Measurements from ENCODE around the gene SMIM21.

SMIM21 gene

GRCh38 chr18:75421656-75422055, 5.8 kb downstream of the SMIM21 start:
- DNase-seq, result no peak

- peak; percentile 65 for DNase-seq
Measured at GRCh38 chr18:75418293-75419005, 9.1 kb downstream of the SMIM21 start.

- no peak for DNase-seq
Measured at GRCh38 chr18:75410611-75411010, 16.9 kb downstream of the SMIM21 start.

GRCh38 chr18:75409806-75410205, 17.7 kb downstream of the SMIM21 start:
- DNase-seq, result no peak

GRCh38 chr18:75408554-75409506, 18.7 kb downstream of the SMIM21 start:
- DNase-seq, result peak; percentile 20

- no peak for DNase-seq
Measured at GRCh38 chr18:75407468-75408437, 19.8 kb downstream of the SMIM21 start.

GRCh38 chr18:75406491-75407445, 20.7 kb downstream of the SMIM21 start:
- DNase-seq, result no peak

- no peak for DNase-seq
Measured at GRCh38 chr18:75405351-75405750, 22.2 kb downstream of the SMIM21 start.

- DNase-seq, result no peak
Measured at GRCh38 chr18:75400366-75400765, 27.1 kb downstream of the SMIM21 start.

GRCh38 chr18:75395137-75395536, 32.4 kb downstream of the SMIM21 start:
- DNase-seq, result no peak

- DNase-seq, result no peak
Measured at GRCh38 chr18:75393721-75394120, 33.8 kb downstream of the SMIM21 start.

- DNase-seq, result no peak
Measured at GRCh38 chr18:75392226-75392578, 35.3 kb downstream of the SMIM21 start.

- DNase-seq, result no peak
Measured at GRCh38 chr18:75391279-75392225, 36.0 kb downstream of the SMIM21 start.

- no peak for DNase-seq
Measured at GRCh38 chr18:75390854-75391253, 36.6 kb downstream of the SMIM21 start.

- DNase-seq, result no peak
Measured at GRCh38 chr18:75384144-75384543, 43.4 kb downstream of the SMIM21 start.

GRCh38 chr18:75378376-75379315, 48.9 kb downstream of the SMIM21 start:
- no peak for DNase-seq

GRCh38 chr18:75377926-75378325, 49.6 kb downstream of the SMIM21 start:
- no peak for DNase-seq

GRCh38 chr18:75377258-75377657, 50.2 kb downstream of the SMIM21 start:
- no peak for DNase-seq

- DNase-seq, result no peak
Measured at GRCh38 chr18:75376004-75376403, 51.5 kb downstream of the SMIM21 start.

Measured in NCI-H1092 treated with DMSO at 0.1 percent for 48 hours (cell line).